ES-I3 (cell line): ENCODE measurements around the gene PPIP5K2.
A peak's percentile ranks its signal among the peaks of the same experiment; 100 is the strongest.

Source experiments
- H3K36me3 ChIP-seq: 2 replicates; pipeline ENCODE4 v1.6.1; 2013; ENCODE audit warnings: mild to moderate bottlenecking, low read length, control low read depth, moderate library complexity; ENCODE audit not compliant: insufficient read depth
- H3K4me1 ChIP-seq: 2 replicates; pipeline ENCODE4 v1.6.1; 2013; ENCODE audit warnings: mild to moderate bottlenecking, control low read depth, low read length; ENCODE audit not compliant: insufficient read depth
- H3K9ac ChIP-seq: 2 replicates; pipeline ENCODE4 v1.6.1; 2013; ENCODE audit warnings: low read depth, mild to moderate bottlenecking, low read length, moderate library complexity
- H3K9me3 ChIP-seq: 2 replicates; pipeline ENCODE4 v1.6.1; 2013; ENCODE audit warnings: mild to moderate bottlenecking, low read length, moderate library complexity; ENCODE audit not compliant: control insufficient read depth, insufficient read depth

The PPIP5K2 gene

DNA sequence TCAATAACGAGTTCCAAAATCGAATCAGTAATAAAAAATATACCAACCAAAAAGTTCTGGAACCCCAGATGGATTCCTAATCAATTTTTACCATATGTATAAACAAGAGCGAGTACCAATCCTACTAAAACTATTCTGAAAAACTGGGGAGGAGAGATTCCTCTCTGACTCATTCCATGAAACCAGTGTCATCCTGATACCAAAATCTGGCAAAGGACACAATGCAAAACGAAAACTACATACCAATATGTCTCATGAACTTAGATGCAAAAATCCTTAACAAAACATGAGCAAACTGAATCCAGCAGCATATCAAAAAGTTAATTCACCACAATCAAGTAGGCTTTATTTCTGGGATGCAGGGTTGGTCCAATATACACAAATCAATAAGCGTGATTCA, 108.0 kb downstream of the PPIP5K2 start:
- no peaks in the 10 kb centered on the region for H3K36me3 ChIP-seq
- no peaks in the 10 kb centered on the region for H3K9me3 ChIP-seq
- no peak overlapping the region for H3K9ac ChIP-seq
- no peaks in the 10 kb centered on the region for H3K4me1 ChIP-seq

DNA sequence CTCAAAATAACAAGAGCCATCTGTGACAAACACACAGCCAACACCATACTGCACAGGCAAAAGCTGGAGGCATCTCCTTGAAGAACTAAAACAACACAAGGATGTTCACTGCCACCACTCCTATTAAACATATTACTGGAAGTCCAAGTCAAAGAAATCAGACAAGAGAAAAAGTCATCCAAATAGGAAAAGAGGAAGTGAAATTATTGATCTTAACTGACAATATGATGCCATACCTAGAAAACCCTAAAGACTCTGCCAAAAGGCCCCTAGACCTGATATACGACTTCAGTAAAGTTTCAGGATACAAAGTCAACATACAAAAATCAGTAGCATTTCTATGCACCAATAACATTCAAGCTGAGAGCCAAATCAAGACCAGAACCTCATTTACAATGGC, 108.5 kb downstream of the PPIP5K2 start:
- Histone ChIP-seq H3K4me1 (no peaks in the 10 kb centered on the region), H3K9me3 (no peaks in the 10 kb centered on the region), H3K36me3 (no peaks in the 10 kb centered on the region)

DNA sequence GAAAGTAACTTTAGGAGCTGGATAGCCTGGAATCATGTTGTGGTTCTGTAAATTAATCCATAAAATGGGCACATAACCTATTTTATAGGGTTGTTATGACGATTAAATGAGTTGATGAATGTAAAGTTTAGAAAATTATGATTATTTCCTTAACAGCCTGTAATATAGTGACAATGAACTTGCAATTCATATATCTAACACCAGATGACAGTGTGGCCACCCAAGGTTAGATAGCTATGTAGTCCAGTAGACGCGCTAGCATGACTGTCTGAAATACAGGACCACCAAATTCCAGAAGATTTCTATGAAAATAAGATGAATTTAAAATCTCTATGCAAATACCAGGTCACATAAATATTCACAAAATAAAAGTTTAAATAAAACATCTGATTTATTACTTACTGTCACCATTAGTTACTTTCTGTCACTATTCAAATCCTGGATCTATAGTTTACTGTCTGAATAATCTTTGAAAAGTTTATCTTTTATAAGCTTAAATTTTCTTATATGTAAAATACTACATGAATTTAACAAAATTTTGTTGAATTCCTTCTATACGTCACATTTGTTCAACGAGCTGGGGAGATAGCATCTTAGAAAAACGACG, 112.4 kb downstream of the PPIP5K2 start:
- Histone ChIP-seq H3K36me3 (no peaks in the 10 kb centered on the region), H3K9ac (no peak overlapping the region), H3K4me1 (no peaks in the 10 kb centered on the region), H3K9me3 (no peaks in the 10 kb centered on the region)

More for the DNA sequence above, 108.5 kb downstream of the PPIP5K2 start:
- no peak overlapping the region for H3K9ac ChIP-seq

DNA sequence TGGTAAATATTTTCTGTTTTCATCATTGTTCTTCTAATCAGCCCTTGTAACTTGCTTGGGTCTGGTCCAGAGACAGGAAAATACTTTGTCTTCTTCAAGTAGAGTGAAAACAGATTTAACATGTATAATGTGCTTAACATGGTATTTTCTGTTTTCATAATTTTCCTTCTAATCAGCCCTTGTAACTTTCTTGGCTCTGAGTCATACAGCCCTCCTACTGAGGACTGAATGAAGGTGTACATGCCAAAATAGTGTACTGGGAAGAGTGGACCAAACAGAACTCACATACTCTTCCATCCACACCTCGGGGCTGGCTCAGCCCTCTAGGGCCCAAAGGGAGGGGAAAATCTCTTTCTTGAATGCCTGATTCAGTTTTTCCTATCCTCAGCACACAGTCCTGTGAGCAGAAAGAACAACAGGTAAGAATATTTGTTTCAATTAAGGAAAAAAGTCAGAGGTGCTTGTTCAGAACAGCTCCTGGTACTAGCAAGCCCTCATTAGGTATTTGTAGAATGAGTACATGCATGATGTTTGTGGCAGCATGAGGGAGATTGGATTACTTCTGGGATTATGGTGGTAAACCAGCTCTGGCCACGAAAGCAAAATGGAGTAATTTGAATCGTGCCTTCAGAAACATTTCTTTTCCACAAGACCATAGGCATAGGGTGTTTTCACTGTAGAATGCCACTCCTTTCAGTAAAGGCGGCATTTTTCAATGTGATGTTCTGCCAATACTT, 114.3 kb downstream of the PPIP5K2 start:
- Histone ChIP-seq H3K9me3 (no peaks in the 10 kb centered on the region), H3K36me3 (no peaks in the 10 kb centered on the region), H3K9ac (no peak overlapping the region), H3K4me1 (no peaks in the 10 kb centered on the region)

DNA sequence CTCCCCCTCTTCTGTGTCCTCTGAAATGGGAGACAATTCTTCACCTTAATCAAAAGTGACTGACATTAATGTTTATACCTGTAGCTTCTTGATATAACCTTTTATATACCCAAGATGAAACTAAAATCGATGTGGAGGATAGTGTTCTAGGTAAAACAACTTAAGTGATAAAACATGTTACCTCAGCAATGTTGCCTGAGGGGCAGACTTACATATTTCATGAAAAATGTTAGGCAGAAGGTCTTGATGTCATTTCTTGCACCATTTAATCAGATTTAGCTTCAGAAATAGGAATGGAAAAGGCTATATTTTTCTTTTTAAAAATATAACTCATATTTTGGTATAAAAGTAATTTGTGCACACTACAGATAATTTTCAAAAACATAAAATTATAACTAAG, 115.8 kb downstream of the PPIP5K2 start:
- Histone ChIP-seq H3K9ac (no peak overlapping the region), H3K9me3 (no peaks in the 10 kb centered on the region; the same call in 1 of the 2 replicates), H3K4me1 (no peaks in the 10 kb centered on the region), H3K36me3 (no peaks in the 10 kb centered on the region)

DNA sequence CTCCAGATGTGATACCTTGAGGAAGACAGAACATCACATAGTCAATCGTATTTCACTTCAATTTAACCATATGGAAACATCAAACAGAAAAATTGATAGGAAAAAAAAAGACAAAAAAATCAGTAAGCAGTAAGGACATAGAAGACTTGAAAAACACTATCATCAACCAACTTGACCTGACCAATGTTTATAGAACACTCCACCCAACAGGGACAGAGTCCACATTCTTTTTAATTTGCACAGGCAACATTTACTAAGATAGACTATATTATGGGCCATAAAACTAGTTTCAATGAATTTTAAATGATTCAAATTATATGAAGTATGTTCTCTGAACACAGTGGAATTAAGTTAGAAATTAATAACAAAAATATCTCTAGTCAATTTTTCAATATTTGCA, 117.7 kb downstream of the PPIP5K2 start:
- Histone ChIP-seq H3K4me1 (no peaks in the 10 kb centered on the region), H3K36me3 (no peaks in the 10 kb centered on the region), H3K9ac (no peak overlapping the region), H3K9me3 (no peaks in the 10 kb centered on the region; the same call in 1 of the 2 replicates)

DNA sequence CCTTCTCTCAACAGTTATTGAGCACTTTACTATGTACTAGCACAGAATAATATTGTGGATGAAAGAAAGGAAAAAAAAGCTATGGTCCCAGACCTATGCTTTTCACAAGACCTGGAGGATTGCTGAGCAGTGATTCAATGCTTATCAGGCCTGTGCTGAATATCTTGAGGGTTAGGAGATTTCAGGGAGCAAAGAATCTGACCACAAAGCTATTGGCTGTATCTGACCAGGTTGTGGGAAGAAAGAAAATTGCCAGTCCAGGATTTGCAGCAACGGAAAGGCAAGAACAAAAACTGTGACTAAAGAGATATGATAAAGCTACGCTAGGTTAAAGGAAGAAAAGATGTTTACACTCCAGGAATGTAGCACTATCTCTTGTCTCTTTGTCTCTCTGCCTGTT, 123.6 kb downstream of the PPIP5K2 start:
- no peaks in the 10 kb centered on the region; the same call in 1 of the 2 replicates for H3K9me3 ChIP-seq
- H3K36me3 ChIP-seq: no peaks in the 10 kb centered on the region
- no peaks in the 10 kb centered on the region for H3K4me1 ChIP-seq
- H3K9ac ChIP-seq: no peak overlapping the region

DNA sequence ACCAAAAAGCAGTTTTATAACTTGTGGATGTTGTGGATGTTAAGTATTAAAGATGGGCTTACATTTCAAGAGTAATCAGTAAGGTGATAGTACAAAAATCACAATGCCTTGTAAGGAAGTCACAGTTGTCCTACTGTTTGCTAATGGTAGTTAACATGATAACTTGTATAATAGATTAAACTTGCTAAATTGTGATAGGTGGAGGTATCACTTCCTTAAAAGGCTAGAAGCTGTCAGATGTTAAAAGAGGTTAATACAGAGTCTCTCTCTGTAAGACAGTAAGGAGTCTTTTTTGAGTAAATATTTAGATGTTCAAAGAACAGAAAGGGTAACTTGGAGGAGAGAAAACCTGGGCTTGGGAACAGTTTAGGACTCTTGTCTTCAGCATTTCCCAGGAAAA, 124.3 kb downstream of the PPIP5K2 start:
- Histone ChIP-seq H3K9me3 (no peaks in the 10 kb centered on the region; the same call in 1 of the 2 replicates), H3K9ac (no peak overlapping the region), H3K4me1 (no peaks in the 10 kb centered on the region), H3K36me3 (no peaks in the 10 kb centered on the region)

DNA sequence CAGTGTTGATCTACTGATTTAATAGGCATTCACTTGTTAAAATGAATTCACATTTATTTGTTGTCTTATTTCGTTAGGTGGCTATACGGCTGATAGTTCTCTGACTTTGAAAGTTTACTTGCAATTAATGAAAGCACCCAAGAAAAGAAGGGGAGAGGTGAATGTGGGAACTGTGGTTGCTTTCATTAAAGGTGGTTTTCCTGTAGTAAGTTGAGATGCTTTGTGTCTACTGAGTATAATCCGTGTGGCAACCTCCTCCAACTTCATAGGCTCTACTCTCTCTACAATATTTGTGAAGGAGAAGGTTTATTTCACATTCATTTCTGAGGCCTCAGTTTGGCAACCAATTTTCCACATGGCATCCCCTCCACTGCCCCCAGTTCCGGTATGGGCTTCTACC, 125.7 kb downstream of the PPIP5K2 start:
- Histone ChIP-seq H3K36me3 (no peaks in the 10 kb centered on the region), H3K9ac (no peak overlapping the region), H3K9me3 (no peaks in the 10 kb centered on the region), H3K4me1 (no peaks in the 10 kb centered on the region)

DNA sequence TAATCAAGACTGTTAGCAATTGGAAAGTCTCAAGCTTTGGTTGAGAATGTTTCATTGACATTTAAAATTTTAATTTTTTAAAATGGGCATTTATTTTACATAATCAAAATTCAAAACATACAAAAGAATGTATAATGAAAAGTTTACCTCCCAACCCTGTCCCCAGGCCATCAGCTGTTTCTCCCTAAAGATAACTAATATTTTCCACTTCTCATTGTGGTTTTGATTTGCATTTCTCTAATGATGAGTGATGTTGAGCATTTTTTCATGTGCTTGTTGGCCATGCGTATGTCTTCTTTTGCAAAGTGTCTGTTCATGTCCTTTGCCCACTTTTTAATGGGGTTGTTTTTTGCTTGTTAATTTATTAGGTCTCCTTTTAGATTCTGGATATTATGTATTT, 127.0 kb downstream of the PPIP5K2 start:
- no peaks in the 10 kb centered on the region for H3K36me3 ChIP-seq
- no peak overlapping the region for H3K9ac ChIP-seq
- H3K4me1 ChIP-seq: no peaks in the 10 kb centered on the region
- no peaks in the 10 kb centered on the region for H3K9me3 ChIP-seq

DNA sequence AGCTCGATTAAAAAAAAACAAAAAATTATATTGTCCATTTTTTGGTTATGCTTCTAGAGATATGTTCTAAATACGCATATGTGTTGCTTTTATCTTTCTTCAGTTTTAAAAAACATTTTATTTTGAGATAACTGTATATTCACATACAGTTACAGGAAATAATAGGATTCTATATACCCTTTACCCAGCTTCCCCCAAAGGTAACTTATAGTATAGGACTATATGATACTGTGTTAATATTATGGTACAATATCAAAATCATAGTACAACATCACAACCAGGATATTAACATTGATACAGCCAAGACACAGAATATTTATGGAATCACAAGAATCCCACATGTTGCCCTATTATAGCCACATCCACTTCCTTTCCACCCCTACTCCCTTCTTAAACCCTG, 129.0 kb downstream of the PPIP5K2 start:
- Histone ChIP-seq H3K9me3 (no peaks in the 10 kb centered on the region), H3K4me1 (no peaks in the 10 kb centered on the region), H3K9ac (no peak overlapping the region), H3K36me3 (no peaks in the 10 kb centered on the region)

DNA sequence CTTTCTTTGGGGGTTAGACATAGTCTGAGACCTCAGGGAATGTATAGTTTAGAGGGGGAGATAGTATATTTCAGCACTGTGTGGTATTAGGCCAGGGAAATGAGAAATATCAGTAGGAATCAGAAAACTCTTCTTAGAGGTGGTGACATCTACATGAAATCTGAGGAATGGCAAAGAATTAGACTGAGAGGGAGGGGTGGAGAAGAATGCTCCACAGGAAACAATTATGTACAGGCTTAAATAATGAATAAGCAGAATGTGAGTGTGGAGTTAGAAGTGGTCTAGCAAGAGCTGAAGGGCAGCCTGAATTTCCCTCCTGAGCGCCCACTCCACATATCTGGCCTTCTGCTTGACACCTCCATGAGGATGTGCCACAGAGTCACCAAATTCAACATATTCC, 134.8 kb downstream of the PPIP5K2 start:
- Histone ChIP-seq H3K36me3 (no peaks in the 10 kb centered on the region), H3K9ac (no peak overlapping the region), H3K9me3 (no peaks in the 10 kb centered on the region), H3K4me1 (no peaks in the 10 kb centered on the region)

DNA sequence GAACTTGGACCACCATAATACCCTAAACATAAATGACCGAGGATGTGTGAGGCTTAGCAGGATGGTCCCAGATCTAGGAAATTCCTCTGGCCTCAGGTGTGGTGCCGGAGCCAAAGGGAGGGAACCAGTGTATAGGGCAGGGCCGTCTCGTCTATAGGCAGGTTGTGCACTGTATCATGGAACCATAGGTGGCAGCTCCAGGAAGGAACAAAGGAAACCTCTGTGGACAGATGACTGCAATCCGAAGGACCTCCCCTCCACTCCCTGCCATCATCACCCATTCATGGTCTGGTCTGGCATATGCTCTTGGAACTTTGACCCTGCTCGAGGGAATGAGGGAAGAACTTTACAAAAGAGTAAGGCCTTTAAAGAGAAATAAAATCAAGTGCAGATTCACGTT, 135.6 kb downstream of the PPIP5K2 start:
- H3K9me3 ChIP-seq: no peaks in the 10 kb centered on the region

DNA sequence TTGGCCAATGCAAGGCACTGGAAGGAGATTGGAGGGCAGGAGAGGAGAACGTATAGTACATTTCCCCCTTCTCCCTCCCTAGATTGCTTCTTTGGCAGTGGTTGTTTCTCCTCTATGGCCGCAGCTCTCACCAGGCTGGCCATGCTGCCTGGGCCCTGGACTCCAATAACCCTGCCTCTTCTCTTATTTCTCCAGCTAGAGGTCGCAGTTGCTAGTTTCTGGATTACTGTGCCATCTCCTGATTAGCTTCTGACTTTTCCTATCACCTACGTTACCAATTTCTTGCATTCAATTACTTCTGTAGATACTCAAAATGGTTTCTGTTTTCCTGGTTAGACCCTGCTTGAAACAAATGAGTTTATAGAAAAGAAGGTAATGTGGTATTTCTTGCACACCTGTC, 136.1 kb downstream of the PPIP5K2 start:
- Histone ChIP-seq H3K9me3 (no peaks in the 10 kb centered on the region), H3K36me3 (no peaks in the 10 kb centered on the region), H3K9ac (no peak overlapping the region), H3K4me1 (no peaks in the 10 kb centered on the region)

More for the DNA sequence above, 135.6 kb downstream of the PPIP5K2 start:
- Histone ChIP-seq H3K4me1 (no peaks in the 10 kb centered on the region), H3K36me3 (no peaks in the 10 kb centered on the region), H3K9ac (no peak overlapping the region)

DNA sequence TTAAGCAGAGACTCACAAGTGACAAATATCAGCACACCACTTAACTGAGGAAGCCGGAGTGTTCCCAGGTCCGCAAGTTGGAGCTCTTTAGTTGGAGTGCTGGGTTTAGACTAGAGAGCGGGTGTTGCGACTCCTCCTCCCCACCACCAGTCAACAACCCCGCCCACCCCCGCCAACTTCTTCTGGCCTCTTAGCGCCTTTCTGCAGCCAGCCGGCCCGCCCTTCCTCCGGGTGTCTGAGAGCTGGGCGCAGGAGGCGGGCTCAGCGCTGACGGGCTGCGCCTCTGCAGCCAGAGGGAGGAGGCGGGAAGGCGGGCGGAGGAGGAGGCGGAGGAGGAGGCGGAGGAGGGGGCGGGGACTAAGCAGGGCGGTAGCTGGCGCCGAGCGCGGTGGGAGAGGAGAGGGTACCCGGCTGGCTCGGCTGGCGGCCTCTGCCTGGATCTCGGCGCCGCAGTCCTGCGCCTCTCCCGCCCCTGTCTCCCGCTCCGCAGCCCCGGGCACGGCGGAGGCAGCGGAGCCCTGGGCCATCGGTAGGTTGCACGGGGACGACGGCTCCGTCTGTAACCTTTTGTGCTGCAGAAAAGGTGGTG, 138.4 kb downstream of the PPIP5K2 start, which contains the start of gene MACIR:
TSS of gene MACIR (plus strand) at position 396 of the 589 bp plus-strand sequence. CDS start 17,157 bp downstream, outside the sequence.
- H3K36me3 ChIP-seq: no peaks in the 10 kb centered on the region
- no peaks in the 10 kb centered on the region for H3K9me3 ChIP-seq
- peaks cover 6% of the 10 kb centered on the region for H3K4me1 ChIP-seq
- H3K9ac ChIP-seq: peak within 1 kb of the TSS; percentile 76
